GM12891 (cell line): ENCODE data around the gene GP1BA.

Source experiments
- POLR2A ChIP-seq: IDR thresholded peaks from 2 replicates; pipeline ENCODE4 v1.6.1; 2011; ENCODE audit warnings: low read depth, low read length, control low read depth
- POLR2AphosphoS5 ChIP-seq: IDR thresholded peaks from 2 replicates; pipeline ENCODE4 v1.6.1; 2011; ENCODE audit warnings: low read depth, low read length, control low read depth
- SPI1 ChIP-seq: IDR thresholded peaks from 2 replicates; pipeline ENCODE4 v1.6.1; 2011; ENCODE audit warnings: low read depth, low read length, control low read depth
- TAF1 ChIP-seq: IDR thresholded peaks from 2 replicates; pipeline ENCODE4 v1.6.1; 2011; ENCODE audit warnings: low read depth, low read length, control low read depth

GRCh38 chr17:4960279-4960922 is 28.3 kb downstream of the GP1BA start:
- TF ChIP-seq POLR2A (no peak), POLR2AphosphoS5 (no peak), TAF1 (no peak), SPI1 (no peak)
